Glutamatergic neuron (in vitro differentiated cells): ENCODE data around the gene PPP1R14C. TPM values are rescaled to one million over a fixed set of nuclear protein-coding genes. Genes with fewer than 3 reads are reported as not detected.
"Not testable (repeated sequence)": the region's sequence is repeated elsewhere in the genome, so short reads cannot be mapped to it uniquely, and the experiment has no call there.

Experiments
- DNase-seq: peaks from one replicate; pipeline ENCODE4 v3.0.0; 2022
- H3K27ac Mint-ChIP-seq: one replicate; pipeline ENCODE4 v1.8.0; 2020; ENCODE audit warnings: mild to moderate bottlenecking, mixed read lengths, inconsistent platforms; ENCODE audit not compliant: unreplicated experiment
- H3K27me3 Mint-ChIP-seq: one replicate; pipeline ENCODE4 v1.8.0; 2020; ENCODE audit warnings: mild to moderate bottlenecking, moderate library complexity, mixed read lengths, inconsistent platforms; ENCODE audit not compliant: unreplicated experiment
- H3K36me3 Mint-ChIP-seq: one replicate; pipeline ENCODE4 v1.8.0; 2020; ENCODE audit warnings: mild to moderate bottlenecking, mixed read lengths, inconsistent platforms; ENCODE audit not compliant: unreplicated experiment
- H3K4me1 Mint-ChIP-seq: one replicate; pipeline ENCODE4 v1.8.0; 2020; ENCODE audit warnings: mild to moderate bottlenecking, low read depth, mixed read lengths, inconsistent platforms; ENCODE audit not compliant: unreplicated experiment
- H3K4me3 Mint-ChIP-seq: one replicate; pipeline ENCODE4 v1.8.0; 2020; ENCODE audit warnings: mild to moderate bottlenecking, mixed read lengths, inconsistent platforms; ENCODE audit not compliant: unreplicated experiment
- H3K9me3 Mint-ChIP-seq: one replicate; pipeline ENCODE4 v1.8.0; 2020; ENCODE audit warnings: mild to moderate bottlenecking, moderate library complexity, mixed read lengths, inconsistent platforms; ENCODE audit not compliant: unreplicated experiment
- CTCF ChIP-seq: fragments of 200-600 bp; sonication (generic); IDR thresholded peaks from one replicate; pipeline ENCODE4 v1.5.0; 2021; ENCODE audit not compliant: partially characterized antibody, unreplicated experiment
- total RNA-seq: library from RNA; stranded (reverse); fragmentation: NEBNext Ultra II Directional; extraction: Animal tissue kit (Norgen Biotek cat#: 25700); gene quantifications from one replicate; pipeline ENCODE4 v1.2.1, GENCODE V29; 2021; ENCODE audit not compliant: unreplicated experiment

PPP1R14C gene
- total RNA-seq, 1 donor from 2014 or later, result 4.1 TPM

DNA sequence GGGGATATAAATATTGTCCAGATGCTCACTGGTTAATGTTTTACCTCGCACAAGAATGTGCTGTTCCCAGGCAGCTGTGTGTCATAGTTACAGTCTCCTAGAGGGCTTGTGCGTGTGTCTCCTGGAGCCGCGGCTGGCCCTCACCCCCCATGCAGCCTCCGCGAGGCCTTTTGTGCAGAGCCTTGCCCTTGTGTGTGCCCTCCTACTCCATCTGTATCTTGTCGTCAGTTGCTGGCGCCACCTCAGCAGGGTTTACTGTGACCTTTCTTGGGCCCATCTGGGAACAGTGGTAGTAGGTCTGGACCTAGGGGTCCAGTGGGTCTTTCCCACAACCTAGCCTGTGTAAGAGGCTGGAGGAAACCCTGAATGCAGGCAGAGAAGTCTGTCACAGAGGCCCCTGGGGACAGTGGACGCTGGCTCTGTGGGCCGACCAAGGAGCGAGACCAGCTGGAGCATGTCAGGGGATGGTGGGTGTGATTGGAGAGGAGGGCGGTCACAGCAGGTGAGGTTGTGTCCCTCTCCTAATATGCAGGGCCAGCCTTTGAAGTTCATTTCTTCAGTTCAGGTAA, 35.2 kb downstream of the PPP1R14C start:
- Mint-ChIP-seq H3K9me3 (no peaks in the 10 kb centered on the region), H3K4me1 (peaks cover 6% of the 10 kb centered on the region), H3K27ac (no peak overlapping the region), H3K36me3 (no peaks in the 10 kb centered on the region), H3K4me3 (no peak overlapping the region), H3K27me3 (no peaks in the 10 kb centered on the region)
- no peak for TF ChIP-seq CTCF
- peak; percentile 33 for DNase-seq

- Mint-ChIP-seq H3K4me1 (peaks cover 6% of the 10 kb centered on the region), H3K27me3 (no peaks in the 10 kb centered on the region), H3K4me3 (no peak overlapping the region), H3K27ac (no peak overlapping the region), H3K36me3 (no peaks in the 10 kb centered on the region), H3K9me3 (no peaks in the 10 kb centered on the region)
- TF ChIP-seq CTCF, result no peak
- DNase-seq, result no peak
These were observed 36.2 kb downstream of the PPP1R14C start for GRCh38 chr6:150179030-150179429.

GRCh38 chr6:150179907-150180424, 37.1 kb downstream of the PPP1R14C start:
- not testable (repeated sequence) for DNase-seq, H3K9me3 Mint-ChIP-seq, H3K36me3 Mint-ChIP-seq, H3K27ac Mint-ChIP-seq, H3K4me1 Mint-ChIP-seq, H3K27me3 Mint-ChIP-seq, H3K4me3 Mint-ChIP-seq

DNA sequence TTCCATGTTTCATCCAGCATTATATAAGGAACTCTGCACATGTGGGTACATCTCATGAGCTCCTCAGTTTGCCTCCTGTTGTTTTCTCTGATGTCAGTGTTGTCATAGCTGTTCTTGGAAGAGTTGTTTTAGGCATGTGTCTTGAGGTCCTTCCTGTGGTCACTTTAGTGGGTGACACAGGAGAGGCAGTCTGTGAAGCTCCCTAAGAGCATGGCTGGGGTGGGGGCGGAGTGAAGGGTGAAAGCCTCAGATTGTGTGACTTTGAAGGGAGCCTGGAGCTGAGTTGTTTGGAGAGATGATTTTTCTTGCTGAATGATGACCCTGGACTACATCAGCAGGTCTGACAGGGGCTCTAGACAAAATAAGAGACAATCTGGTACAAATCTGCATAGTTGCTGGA, 37.7 kb downstream of the PPP1R14C start:
- no peak for TF ChIP-seq CTCF
- H3K9me3 Mint-ChIP-seq, result no peaks in the 10 kb centered on the region
- H3K4me1 Mint-ChIP-seq, result peaks cover 6% of the 10 kb centered on the region
- H3K27ac Mint-ChIP-seq, result no peak overlapping the region
- no peaks in the 10 kb centered on the region for H3K36me3 Mint-ChIP-seq
- DNase-seq, result no peak
- no peaks in the 10 kb centered on the region for H3K27me3 Mint-ChIP-seq
- H3K4me3 Mint-ChIP-seq, result no peak overlapping the region

GRCh38 chr6:150182460-150183078, 39.7 kb downstream of the PPP1R14C start:
- H3K9me3 Mint-ChIP-seq, result no peaks in the 10 kb centered on the region
- H3K27me3 Mint-ChIP-seq, result no peaks in the 10 kb centered on the region
- H3K27ac Mint-ChIP-seq, result no peak overlapping the region

More at GRCh38 chr6:150182460-150183078, 39.7 kb downstream of the PPP1R14C start:
- Mint-ChIP-seq H3K4me1 (peaks cover 5% of the 10 kb centered on the region), H3K4me3 (no peak overlapping the region), H3K36me3 (no peaks in the 10 kb centered on the region)
- no peak for DNase-seq
- no peak for TF ChIP-seq CTCF
